Stimulated activated CD4-positive, alpha-beta T cell treated with anti-CD3 and anti-CD28 coated beads, Interleukin-1b, Interleukin-23, amount 100 ng/mL, for 4 hours (primary cell): Measurements from ENCODE around the gene VPS36.
"Not testable (repeated sequence)": the region's sequence is repeated elsewhere in the genome, so short reads cannot be mapped to it uniquely, and the experiment has no call there.

Experiments
- DNase-seq, 2 donors: peaks; one replicate each; pipeline ENCODE4 v3.0.0-alpha.2; 2020; ENCODE audit warnings: low read depth in 2 of 2

Gene VPS36

DNA sequence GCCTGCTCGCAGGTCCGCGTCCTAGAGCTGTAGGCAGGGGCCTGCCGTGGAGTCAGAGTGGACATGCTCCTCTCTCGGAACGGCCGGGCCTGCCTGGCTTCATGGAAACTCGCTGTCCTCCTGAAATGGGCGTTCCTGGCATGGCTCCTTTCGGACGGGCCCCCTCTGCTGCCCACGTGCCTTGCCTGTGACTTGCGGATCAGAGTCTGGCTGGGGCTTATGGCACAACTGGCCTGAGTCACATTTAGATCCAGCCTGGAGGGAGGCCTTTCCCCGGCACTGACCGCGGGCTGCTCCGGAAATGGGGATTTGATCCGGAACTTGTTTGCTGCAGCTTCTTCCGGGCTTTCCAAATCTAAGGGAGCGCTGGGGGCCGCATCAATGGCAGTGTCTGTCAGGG is 72.5 kb downstream of the VPS36 start:
- DNase-seq, result no peak

GRCh38 chr13:52374873-52375411 is 75.5 kb downstream of the VPS36 start:
- no peak for DNase-seq

- DNase-seq, result no peak
Observed at GRCh38 chr13:52374389-52374788, 76.0 kb downstream of the VPS36 start.

DNA sequence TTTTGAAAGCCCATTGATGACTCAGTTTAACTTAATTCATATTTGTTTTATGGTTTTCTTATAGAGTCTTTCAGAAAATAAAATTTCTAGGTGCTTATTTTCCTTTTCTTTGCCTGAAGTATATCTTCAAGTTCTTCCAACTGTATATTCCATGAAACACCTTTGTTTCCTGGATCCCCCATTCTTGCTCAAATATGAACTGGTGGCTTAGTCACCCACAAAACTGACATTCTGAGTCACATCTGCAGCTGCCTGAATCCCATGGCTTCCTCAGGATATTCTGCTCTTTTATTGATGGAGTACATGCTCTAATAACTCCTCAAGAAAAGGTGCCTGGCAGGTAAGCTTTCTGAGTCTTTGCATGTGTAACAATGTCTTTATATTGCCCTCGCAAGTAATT is 77.2 kb downstream of the VPS36 start:
- not testable (repeated sequence) for DNase-seq

GRCh38 chr13:52371736-52372247 is 78.6 kb downstream of the VPS36 start:
- DNase-seq, result no peak

DNA sequence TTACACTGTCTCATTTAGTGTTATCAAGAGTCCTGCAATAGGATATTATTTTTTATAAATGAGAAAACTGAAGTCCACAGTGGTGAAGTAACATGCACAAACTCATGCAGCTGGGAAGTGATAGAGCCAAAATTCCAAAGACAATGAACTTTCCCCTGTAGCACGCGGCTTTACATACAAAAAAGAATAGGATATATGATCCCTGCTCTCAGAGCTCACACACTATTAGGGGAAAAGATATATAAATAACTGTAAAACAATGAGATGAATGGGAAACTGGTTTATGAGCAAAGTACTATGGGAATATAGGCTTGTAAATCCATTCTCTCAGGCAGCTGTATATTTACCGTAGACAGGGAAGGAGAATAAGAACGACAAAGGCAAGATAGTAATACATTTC is 84.1 kb downstream of the VPS36 start:
- no peak for DNase-seq
